Nephron (organoid): ENCODE data around the gene TST.

Source experiments
- H3K27ac Mint-ChIP-seq, 3 experiments: 2 replicates each; pipeline ENCODE4 v1.8.0; 2020; ENCODE audit warnings: mixed read lengths in 3 of 3, mild to moderate bottlenecking in 2 of 3, moderate library complexity in 1 of 3
- H3K27me3 Mint-ChIP-seq: 2 replicates; pipeline ENCODE4 v1.8.0; 2021; ENCODE audit warnings: low read depth, mild to moderate bottlenecking, moderate library complexity, mixed read lengths
- H3K36me3 Mint-ChIP-seq: 2 replicates; pipeline ENCODE4 v1.8.0; 2020; ENCODE audit warnings: low read depth, mixed read lengths
- H3K4me1 Mint-ChIP-seq: 2 replicates; pipeline ENCODE4 v1.8.0; 2020; ENCODE audit warnings: mixed read lengths
- H3K4me3 Mint-ChIP-seq, 3 experiments: 2 replicates each; pipeline ENCODE4 v1.8.0; 2020; ENCODE audit warnings: mild to moderate bottlenecking in 3 of 3, mixed read lengths in 3 of 3, moderate library complexity in 2 of 3
- H3K9me3 Mint-ChIP-seq: 2 replicates; pipeline ENCODE4 v1.8.0; 2020; ENCODE audit warnings: mixed read lengths
- TF ChIP-seq, protein P1 (sequence below), 3 experiments: fragments of 200-600 bp; sonication (generic); IDR thresholded peaks; one replicate each; pipeline ENCODE4 v1.5.0; 2021; ENCODE audit warnings: antibody characterized with exemption in 3 of 3; ENCODE audit not compliant: unreplicated experiment in 3 of 3

The TST gene

DNA sequence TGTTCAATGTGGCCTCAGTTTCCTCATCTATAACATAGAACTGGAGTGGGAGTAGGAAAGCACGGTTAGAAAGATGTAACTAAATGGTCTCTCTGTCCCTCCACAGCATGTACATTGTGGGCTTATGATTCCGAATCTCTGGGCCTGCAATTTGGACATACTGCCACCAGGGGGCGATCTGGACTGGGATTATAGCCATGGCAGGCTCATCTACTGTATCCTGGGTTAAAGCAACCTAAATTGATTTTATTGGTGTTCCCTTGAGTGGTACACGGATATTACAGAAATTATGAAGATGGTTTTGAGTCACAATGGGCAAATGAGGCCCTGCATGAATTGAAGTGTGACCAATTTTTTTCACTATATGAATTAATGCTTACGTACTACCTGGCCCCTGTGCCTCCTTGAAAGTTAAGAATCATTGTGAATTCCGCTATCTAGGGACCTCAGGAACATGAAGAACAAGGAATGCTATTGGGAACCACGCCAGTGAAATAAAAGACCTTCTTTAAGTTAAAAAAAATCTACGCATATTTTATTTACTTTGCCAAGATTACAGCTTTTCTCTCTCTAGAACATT is 32.9 kb downstream of the TST start:
- H3K27me3 Mint-ChIP-seq: peaks cover 30% of the 10 kb centered on the region
- H3K27ac Mint-ChIP-seq: no peak overlapping the region
- H3K4me3 Mint-ChIP-seq: no peak overlapping the region
- H3K4me1 Mint-ChIP-seq: no peaks in the 10 kb centered on the region
- H3K36me3 Mint-ChIP-seq: no peaks in the 10 kb centered on the region
- H3K9me3 Mint-ChIP-seq: peaks cover 16% of the 10 kb centered on the region
- TF ChIP-seq, protein P1, sequence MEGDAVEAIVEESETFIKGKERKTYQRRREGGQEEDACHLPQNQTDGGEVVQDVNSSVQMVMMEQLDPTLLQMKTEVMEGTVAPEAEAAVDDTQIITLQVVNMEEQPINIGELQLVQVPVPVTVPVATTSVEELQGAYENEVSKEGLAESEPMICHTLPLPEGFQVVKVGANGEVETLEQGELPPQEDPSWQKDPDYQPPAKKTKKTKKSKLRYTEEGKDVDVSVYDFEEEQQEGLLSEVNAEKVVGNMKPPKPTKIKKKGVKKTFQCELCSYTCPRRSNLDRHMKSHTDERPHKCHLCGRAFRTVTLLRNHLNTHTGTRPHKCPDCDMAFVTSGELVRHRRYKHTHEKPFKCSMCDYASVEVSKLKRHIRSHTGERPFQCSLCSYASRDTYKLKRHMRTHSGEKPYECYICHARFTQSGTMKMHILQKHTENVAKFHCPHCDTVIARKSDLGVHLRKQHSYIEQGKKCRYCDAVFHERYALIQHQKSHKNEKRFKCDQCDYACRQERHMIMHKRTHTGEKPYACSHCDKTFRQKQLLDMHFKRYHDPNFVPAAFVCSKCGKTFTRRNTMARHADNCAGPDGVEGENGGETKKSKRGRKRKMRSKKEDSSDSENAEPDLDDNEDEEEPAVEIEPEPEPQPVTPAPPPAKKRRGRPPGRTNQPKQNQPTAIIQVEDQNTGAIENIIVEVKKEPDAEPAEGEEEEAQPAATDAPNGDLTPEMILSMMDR (IDR thresholded peaks at IDR 0.05; ENCODE audit: unreplicated experiment in 3 of 3): peak; percentile 32 to 43 (median 35)

DNA sequence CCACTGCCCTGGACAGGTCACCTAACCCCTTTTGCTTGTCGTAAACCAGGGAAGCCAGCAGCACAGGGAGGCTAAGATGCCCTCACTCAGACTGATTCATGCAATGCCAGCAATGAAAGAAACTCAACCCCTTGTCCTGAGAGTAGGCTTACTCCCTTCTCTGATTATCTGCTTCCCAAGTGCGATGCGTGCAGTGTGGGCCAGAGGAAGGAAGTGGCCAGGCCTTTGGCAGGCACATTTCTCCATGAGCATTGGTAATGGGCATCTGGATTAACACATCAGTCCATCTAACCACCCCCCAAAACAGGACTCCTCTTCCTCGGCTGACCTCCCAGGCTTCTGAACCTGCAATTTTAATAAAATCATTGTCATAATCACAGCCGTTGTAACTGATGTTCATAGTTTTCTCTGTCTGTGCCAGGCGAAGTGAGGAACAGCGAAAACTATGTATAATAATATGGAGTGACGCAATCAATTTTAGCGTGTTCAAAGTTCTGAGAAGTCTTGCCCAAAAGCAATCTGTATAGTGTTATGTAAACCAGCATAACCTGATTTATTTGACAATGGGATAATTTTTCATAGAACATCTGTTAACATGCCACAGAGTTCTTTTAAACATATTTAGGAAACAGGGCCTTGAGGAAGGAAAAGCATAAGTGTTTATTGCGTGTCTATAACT is 33.9 kb downstream of the TST start:
- no peaks in the 10 kb centered on the region for H3K36me3 Mint-ChIP-seq
- peaks cover 22% of the 10 kb centered on the region for H3K27me3 Mint-ChIP-seq
- H3K27ac Mint-ChIP-seq: no peak overlapping the region
- peaks cover 16% of the 10 kb centered on the region for H3K9me3 Mint-ChIP-seq
- no peaks in the 10 kb centered on the region for H3K4me1 Mint-ChIP-seq
- TF ChIP-seq, protein P1 (IDR thresholded peaks at IDR 0.05; ENCODE audit: unreplicated experiment in 3 of 3): no peak
- H3K4me3 Mint-ChIP-seq: no peak overlapping the region

DNA sequence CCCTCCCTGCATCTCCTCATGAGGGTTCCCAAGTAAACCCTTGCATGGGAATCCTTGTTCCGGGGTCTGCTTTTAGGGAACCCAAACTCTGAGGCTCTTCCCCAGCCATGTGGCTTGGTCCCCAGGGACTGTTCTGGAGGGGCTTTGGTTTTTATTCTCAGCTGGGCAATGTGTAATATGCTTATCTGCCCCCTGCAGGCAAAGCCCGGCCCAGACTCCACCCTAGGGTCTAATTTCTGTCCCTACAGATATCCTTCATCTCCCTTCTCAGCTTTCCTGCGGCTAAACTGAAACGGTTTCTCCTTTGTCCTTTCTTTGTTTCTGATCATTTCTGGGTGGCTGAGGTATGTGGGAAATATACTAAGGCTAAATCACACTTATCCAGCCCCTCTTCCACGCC is 37.1 kb downstream of the TST start:
- H3K4me3 Mint-ChIP-seq: no peak overlapping the region
- H3K27me3 Mint-ChIP-seq: peaks cover 15% of the 10 kb centered on the region
- peaks cover 5% of the 10 kb centered on the region for H3K4me1 Mint-ChIP-seq
- H3K36me3 Mint-ChIP-seq: no peaks in the 10 kb centered on the region
- no peak overlapping the region for H3K27ac Mint-ChIP-seq
- peaks cover 16% of the 10 kb centered on the region for H3K9me3 Mint-ChIP-seq
- TF ChIP-seq, protein P1 (IDR thresholded peaks at IDR 0.05; ENCODE audit: unreplicated experiment in 3 of 3): no peak

DNA sequence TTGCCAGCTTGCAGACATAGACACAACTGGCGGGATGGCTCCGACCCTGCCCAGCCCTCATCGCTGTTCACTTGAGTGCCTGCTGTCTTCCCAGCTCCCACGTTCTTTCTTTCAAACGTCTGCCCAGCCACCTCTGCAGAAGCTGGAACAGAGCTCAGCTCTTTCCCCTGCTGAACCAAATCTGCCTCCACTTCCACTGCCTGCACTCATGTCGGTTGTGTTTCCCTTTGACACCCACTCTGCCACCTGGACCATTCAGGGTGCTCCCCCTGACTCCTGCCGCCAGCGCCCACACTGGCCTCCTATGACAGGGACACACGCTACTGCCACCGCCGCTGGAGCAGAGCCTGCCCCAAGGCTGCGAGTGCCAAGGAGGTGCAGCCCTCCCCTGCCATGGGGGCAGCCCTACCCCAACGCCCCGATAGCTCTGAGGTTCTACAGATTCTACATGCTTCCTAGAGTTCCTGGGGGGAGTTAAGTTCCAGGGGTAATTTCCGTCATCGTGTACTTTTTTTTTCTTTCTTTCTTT is 37.9 kb downstream of the TST start:
- no peak overlapping the region for H3K4me3 Mint-ChIP-seq
- TF ChIP-seq, protein P1 (IDR thresholded peaks at IDR 0.05; ENCODE audit: unreplicated experiment in 3 of 3): no peak
- no peaks in the 10 kb centered on the region for H3K36me3 Mint-ChIP-seq
- H3K9me3 Mint-ChIP-seq: peaks cover 10% of the 10 kb centered on the region
- peaks cover 23% of the 10 kb centered on the region for H3K27me3 Mint-ChIP-seq
- peaks cover 5% of the 10 kb centered on the region for H3K4me1 Mint-ChIP-seq
- peak overlapping the region in 1 of 3 experiments; percentile 56 for H3K27ac Mint-ChIP-seq

DNA sequence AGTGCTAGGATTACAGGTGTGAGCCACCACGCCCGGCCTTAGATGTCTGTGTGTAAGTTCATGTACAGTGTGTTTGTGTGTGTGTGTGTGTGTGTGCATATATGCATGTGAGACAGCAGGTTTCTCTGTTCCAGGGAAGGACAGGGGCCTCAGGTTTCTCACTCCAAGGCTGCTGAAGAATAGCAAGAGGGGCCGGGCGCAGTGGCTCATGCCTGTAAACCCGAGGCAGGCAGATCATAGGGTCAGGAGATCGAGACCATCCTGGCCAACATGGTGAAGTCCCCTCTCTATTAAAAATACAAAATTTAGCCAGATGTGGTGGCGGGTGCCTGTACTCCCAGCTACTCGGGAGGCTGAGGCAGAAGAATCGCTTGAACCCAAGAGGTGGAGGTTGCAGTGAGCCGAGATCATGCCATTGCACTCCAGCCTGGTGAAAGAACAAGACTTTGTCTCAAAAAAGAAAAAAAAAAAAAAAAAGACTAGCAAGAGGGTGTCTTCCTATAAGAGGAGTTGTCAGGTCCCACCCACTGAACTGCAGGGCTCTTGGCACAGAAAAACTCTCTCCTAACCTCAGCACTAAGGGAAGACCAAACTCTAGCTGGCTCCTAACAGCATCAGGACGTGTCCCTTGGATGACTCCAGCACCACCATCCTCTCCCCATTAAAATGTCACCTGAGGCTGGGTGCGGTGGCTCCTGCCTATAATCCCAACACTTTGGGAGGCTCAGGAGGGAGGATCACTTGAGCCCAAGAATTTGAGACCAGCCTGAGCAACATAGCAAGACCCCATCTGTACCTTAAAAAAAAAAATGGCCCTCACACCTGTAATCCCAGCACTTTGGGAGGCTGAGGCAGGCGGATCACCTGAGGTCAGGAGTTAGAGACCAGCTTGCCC is 40.0 kb downstream of the TST start:
- TF ChIP-seq, protein P1 (IDR thresholded peaks at IDR 0.05; ENCODE audit: unreplicated experiment in 3 of 3): no peak
- Mint-ChIP-seq H3K4me3 (no peak overlapping the region), H3K9me3 (no peaks in the 10 kb centered on the region), H3K36me3 (no peaks in the 10 kb centered on the region), H3K27ac (no peak overlapping the region), H3K4me1 (peaks cover 5% of the 10 kb centered on the region), H3K27me3 (peaks cover 24% of the 10 kb centered on the region)
